HEK293 (cell line): Measurements from ENCODE around the gene RIOK1.

Experiments used
- CTCF ChIP-seq: fragments of 450-650 bp; formaldehyde crosslinking; IDR thresholded peaks from 2 replicates; pipeline ENCODE4 v1.5.1; 2016; ENCODE audit warnings: missing biosample characterization, missing genetic modification characterization
- PBX3 ChIP-seq: sonication (generic); formaldehyde crosslinking; IDR thresholded peaks from 2 replicates; pipeline ENCODE4 v1.8.1; 2022; ENCODE audit warnings: mild to moderate bottlenecking, moderate library complexity, missing genetic modification reagents
- RBAK ChIP-seq: fragments of 450-650 bp; formaldehyde crosslinking; IDR thresholded peaks from 2 replicates; pipeline ENCODE4 v1.5.1; 2016; ENCODE audit warnings: missing biosample characterization, missing genetic modification characterization
- ZEB2 ChIP-seq: fragments of 450-650 bp; formaldehyde crosslinking; IDR thresholded peaks from 2 replicates; pipeline ENCODE4 v1.5.1; 2016; ENCODE audit warnings: missing biosample characterization, missing genetic modification characterization
- ZNF501 ChIP-seq: fragments of 450-650 bp; formaldehyde crosslinking; IDR thresholded peaks from 2 replicates; pipeline ENCODE4 v1.5.1; 2016; ENCODE audit warnings: missing biosample characterization, missing genetic modification characterization
- ZNF623 ChIP-seq: fragments of 450-650 bp; formaldehyde crosslinking; IDR thresholded peaks from 2 replicates; pipeline ENCODE4 v1.5.1; 2016; ENCODE audit warnings: missing biosample characterization, missing genetic modification characterization
- ZNF707 ChIP-seq: fragments of 450-650 bp; formaldehyde crosslinking; IDR thresholded peaks from 2 replicates; pipeline ENCODE4 v1.5.1; 2016; ENCODE audit warnings: missing biosample characterization, missing genetic modification characterization
- TF ChIP-seq, protein P1 (sequence below): fragments of 450-650 bp; IDR thresholded peaks from 2 replicates; pipeline ENCODE4 v1.5.1; 2018; ENCODE audit warnings: missing biosample characterization, missing genetic modification characterization
- TF ChIP-seq, protein P2 (sequence below): fragments of 450-650 bp; formaldehyde crosslinking; IDR thresholded peaks from 2 replicates; pipeline ENCODE4 v1.5.1; 2016; ENCODE audit warnings: missing biosample characterization, missing genetic modification characterization
- TF ChIP-seq, protein P3 (sequence below): fragments of 450-650 bp; formaldehyde crosslinking; IDR thresholded peaks from 2 replicates; pipeline ENCODE4 v1.5.1; 2016; ENCODE audit warnings: missing biosample characterization, missing genetic modification characterization

- TF ChIP-seq CTCF (tag by site-specific recombination) (no peak), ZNF707 (no peak), ZEB2 (no peak), ZNF623 (tag by site-specific recombination) (no peak), PBX3 (CRISPR knock-in tag) (no peak), ZNF501 (tag by site-specific recombination) (no peak), RBAK (no peak)
- TF ChIP-seq, protein P1, sequence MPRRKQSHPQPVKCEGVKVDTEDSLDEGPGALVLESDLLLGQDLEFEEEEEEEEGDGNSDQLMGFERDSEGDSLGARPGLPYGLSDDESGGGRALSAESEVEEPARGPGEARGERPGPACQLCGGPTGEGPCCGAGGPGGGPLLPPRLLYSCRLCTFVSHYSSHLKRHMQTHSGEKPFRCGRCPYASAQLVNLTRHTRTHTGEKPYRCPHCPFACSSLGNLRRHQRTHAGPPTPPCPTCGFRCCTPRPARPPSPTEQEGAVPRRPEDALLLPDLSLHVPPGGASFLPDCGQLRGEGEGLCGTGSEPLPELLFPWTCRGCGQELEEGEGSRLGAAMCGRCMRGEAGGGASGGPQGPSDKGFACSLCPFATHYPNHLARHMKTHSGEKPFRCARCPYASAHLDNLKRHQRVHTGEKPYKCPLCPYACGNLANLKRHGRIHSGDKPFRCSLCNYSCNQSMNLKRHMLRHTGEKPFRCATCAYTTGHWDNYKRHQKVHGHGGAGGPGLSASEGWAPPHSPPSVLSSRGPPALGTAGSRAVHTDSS, result no peak
- TF ChIP-seq, protein P2, sequence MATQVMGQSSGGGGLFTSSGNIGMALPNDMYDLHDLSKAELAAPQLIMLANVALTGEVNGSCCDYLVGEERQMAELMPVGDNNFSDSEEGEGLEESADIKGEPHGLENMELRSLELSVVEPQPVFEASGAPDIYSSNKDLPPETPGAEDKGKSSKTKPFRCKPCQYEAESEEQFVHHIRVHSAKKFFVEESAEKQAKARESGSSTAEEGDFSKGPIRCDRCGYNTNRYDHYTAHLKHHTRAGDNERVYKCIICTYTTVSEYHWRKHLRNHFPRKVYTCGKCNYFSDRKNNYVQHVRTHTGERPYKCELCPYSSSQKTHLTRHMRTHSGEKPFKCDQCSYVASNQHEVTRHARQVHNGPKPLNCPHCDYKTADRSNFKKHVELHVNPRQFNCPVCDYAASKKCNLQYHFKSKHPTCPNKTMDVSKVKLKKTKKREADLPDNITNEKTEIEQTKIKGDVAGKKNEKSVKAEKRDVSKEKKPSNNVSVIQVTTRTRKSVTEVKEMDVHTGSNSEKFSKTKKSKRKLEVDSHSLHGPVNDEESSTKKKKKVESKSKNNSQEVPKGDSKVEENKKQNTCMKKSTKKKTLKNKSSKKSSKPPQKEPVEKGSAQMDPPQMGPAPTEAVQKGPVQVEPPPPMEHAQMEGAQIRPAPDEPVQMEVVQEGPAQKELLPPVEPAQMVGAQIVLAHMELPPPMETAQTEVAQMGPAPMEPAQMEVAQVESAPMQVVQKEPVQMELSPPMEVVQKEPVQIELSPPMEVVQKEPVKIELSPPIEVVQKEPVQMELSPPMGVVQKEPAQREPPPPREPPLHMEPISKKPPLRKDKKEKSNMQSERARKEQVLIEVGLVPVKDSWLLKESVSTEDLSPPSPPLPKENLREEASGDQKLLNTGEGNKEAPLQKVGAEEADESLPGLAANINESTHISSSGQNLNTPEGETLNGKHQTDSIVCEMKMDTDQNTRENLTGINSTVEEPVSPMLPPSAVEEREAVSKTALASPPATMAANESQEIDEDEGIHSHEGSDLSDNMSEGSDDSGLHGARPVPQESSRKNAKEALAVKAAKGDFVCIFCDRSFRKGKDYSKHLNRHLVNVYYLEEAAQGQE (tag by site-specific recombination), result no peak
- TF ChIP-seq, protein P3, sequence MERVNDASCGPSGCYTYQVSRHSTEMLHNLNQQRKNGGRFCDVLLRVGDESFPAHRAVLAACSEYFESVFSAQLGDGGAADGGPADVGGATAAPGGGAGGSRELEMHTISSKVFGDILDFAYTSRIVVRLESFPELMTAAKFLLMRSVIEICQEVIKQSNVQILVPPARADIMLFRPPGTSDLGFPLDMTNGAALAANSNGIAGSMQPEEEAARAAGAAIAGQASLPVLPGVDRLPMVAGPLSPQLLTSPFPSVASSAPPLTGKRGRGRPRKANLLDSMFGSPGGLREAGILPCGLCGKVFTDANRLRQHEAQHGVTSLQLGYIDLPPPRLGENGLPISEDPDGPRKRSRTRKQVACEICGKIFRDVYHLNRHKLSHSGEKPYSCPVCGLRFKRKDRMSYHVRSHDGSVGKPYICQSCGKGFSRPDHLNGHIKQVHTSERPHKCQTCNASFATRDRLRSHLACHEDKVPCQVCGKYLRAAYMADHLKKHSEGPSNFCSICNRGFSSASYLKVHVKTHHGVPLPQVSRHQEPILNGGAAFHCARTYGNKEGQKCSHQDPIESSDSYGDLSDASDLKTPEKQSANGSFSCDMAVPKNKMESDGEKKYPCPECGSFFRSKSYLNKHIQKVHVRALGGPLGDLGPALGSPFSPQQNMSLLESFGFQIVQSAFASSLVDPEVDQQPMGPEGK (tag by site-specific recombination), result no peak
These were observed 10.9 kb upstream of the RIOK1 start for GRCh38 chr6:7378740-7379139.
